Measurements from ENCODE around the gene SLC39A11. TPM values are rescaled to one million over a fixed set of nuclear protein-coding genes. Genes with fewer than 3 reads are reported as not detected.

The SLC39A11 gene
- total RNA-seq, 1 donor from 2014 or later: 5.5 TPM

DNA sequence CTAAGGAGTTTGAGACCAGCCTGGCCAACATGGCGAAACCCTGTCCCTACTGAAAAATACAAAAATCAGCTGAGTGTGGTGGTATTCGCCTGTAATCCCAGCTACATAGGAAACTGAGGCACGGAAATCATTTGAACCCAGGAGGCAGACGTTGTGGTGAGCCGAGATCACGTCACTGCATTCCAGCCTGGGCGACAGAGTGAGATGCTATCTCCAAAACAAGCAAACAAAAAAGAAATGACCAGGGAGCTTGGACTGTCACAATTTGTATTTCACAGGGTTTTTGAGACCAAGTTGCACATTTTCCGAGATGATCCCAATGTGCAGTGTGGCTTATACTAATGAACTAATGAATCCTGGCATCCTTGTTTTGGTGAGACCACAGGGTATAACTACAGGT is 156.5 kb downstream of the SLC39A11 start:
- Histone ChIP-seq H3F3A (ENCODE audit: low read depth) (no peaks in the 10 kb centered on the region), H3K9ac (no peak overlapping the region), H3K79me2 (ENCODE audit: low read depth) (no peaks in the 10 kb centered on the region), H3K27me3 (no peaks in the 10 kb centered on the region), H2AFZ (replicated peaks) (no peak overlapping the region), H3K4me2 (no peak overlapping the region), H3K4me1 (no peaks in the 10 kb centered on the region), H3K36me3 (no peaks in the 10 kb centered on the region), H3K4me3 (no peak overlapping the region), H4K20me1 (ENCODE audit: low read depth) (no peaks in the 10 kb centered on the region), H3K9me3 (ENCODE audit: low read depth) (no peaks in the 10 kb centered on the region), H3K27ac (no peak overlapping the region)
- H3K4me3 Mint-ChIP-seq: no peak overlapping the region
- TF ChIP-seq, protein P1, sequence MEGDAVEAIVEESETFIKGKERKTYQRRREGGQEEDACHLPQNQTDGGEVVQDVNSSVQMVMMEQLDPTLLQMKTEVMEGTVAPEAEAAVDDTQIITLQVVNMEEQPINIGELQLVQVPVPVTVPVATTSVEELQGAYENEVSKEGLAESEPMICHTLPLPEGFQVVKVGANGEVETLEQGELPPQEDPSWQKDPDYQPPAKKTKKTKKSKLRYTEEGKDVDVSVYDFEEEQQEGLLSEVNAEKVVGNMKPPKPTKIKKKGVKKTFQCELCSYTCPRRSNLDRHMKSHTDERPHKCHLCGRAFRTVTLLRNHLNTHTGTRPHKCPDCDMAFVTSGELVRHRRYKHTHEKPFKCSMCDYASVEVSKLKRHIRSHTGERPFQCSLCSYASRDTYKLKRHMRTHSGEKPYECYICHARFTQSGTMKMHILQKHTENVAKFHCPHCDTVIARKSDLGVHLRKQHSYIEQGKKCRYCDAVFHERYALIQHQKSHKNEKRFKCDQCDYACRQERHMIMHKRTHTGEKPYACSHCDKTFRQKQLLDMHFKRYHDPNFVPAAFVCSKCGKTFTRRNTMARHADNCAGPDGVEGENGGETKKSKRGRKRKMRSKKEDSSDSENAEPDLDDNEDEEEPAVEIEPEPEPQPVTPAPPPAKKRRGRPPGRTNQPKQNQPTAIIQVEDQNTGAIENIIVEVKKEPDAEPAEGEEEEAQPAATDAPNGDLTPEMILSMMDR (IDR thresholded peaks at IDR 0.05): no peak
- TF ChIP-seq EZH2 (IDR thresholded peaks at IDR 0.05): no peak
- no peak for TF ChIP-seq EZH2phosphoT487 (IDR thresholded peaks at IDR 0.05)
- peaks cover 16% of the 10 kb centered on the region for H3K4me1 Mint-ChIP-seq
- no peak for DNase-seq (ENCODE audit: low spot score)
- H3K27me3 Mint-ChIP-seq (ENCODE audit: insufficient read depth, low read depth): no peaks in the 10 kb centered on the region
- H3K27ac Mint-ChIP-seq: no peak overlapping the region
- H3K9me3 Mint-ChIP-seq: peaks cover 3% of the 10 kb centered on the region
- H3K36me3 Mint-ChIP-seq: peaks cover 3% of the 10 kb centered on the region

DNA sequence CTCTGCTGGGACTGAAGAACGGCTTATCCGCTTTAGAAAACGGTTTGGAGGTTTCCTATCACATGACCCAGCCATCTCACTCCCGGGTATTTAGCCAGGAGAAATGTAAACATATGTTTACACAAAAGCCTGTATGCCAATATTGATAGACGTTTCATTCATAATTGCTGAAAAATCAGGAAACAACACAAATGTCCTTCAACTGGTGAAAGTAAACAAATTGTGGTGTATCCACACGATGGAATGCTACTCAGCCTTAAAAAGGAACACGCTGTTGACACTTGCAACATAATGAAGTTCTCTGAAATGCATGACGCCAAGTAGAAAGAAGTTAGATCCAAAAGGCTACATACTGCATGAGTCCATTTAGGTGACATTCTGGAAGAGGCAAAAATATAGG is 157.6 kb downstream of the SLC39A11 start:
- DNase-seq (ENCODE audit: low spot score): no peak
- H3F3A ChIP-seq (ENCODE audit: low read depth): peaks cover under 1% of the 10 kb centered on the region
- H3K36me3 ChIP-seq: no peaks in the 10 kb centered on the region
- no peak overlapping the region for H3K27ac ChIP-seq
- Mint-ChIP-seq H3K4me3 (no peak overlapping the region), H3K36me3 (peaks cover 3% of the 10 kb centered on the region), H3K4me1 (peaks cover 26% of the 10 kb centered on the region), H3K27ac (no peak overlapping the region), H3K9me3 (peaks cover 3% of the 10 kb centered on the region), H3K27me3 (ENCODE audit: insufficient read depth, low read depth) (no peaks in the 10 kb centered on the region)
- H3K4me2 ChIP-seq: no peak overlapping the region
- H3K9ac ChIP-seq: no peak overlapping the region
- no peaks in the 10 kb centered on the region for H3K27me3 ChIP-seq
- no peaks in the 10 kb centered on the region for H3K9me3 ChIP-seq (ENCODE audit: low read depth)
- TF ChIP-seq EZH2phosphoT487 (IDR thresholded peaks at IDR 0.05) (no peak), EZH2 (IDR thresholded peaks at IDR 0.05) (no peak)
- TF ChIP-seq, protein P1 (IDR thresholded peaks at IDR 0.05): no peak
- H2AFZ ChIP-seq (replicated peaks): no peak overlapping the region
- no peak overlapping the region for H3K4me3 ChIP-seq
- H3K4me1 ChIP-seq: peaks cover 6% of the 10 kb centered on the region
- H3K79me2 ChIP-seq (ENCODE audit: low read depth): no peaks in the 10 kb centered on the region
- no peaks in the 10 kb centered on the region for H4K20me1 ChIP-seq (ENCODE audit: low read depth)

DNA sequence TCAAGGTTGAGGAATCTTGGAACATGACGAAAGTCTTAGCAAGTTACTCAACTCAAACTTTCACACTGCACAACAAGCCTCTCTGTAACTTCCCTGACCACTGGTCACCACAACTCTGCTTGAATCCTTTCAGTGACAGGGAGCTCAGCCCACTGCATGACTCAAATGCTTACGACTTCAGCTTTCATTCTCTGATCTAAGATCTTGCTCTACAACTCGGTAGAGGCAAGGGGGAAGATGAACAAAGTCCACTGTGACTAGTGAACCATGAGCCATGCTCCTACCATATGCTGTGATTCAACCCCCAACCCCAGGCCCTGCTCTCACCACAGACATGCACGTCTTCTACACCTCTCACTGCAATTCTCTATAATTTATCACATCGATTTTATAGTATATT is 160.9 kb downstream of the SLC39A11 start:
- Histone ChIP-seq H3K9ac (no peak overlapping the region), H4K20me1 (ENCODE audit: low read depth) (no peaks in the 10 kb centered on the region), H3K36me3 (no peaks in the 10 kb centered on the region), H3K9me3 (ENCODE audit: low read depth) (no peaks in the 10 kb centered on the region), H3K4me1 (peaks cover 25% of the 10 kb centered on the region), H3K27ac (no peak overlapping the region), H2AFZ (replicated peaks) (no peak overlapping the region), H3F3A (ENCODE audit: low read depth) (peaks cover 4% of the 10 kb centered on the region), H3K4me3 (no peak overlapping the region), H3K79me2 (ENCODE audit: low read depth) (no peaks in the 10 kb centered on the region), H3K4me2 (no peak overlapping the region), H3K27me3 (no peaks in the 10 kb centered on the region)
- TF ChIP-seq EZH2phosphoT487 (IDR thresholded peaks at IDR 0.05) (no peak), EZH2 (IDR thresholded peaks at IDR 0.05) (no peak)
- TF ChIP-seq, protein P1 (IDR thresholded peaks at IDR 0.05): no peak
- H3K9me3 Mint-ChIP-seq: peaks cover 2% of the 10 kb centered on the region
- peaks cover 40% of the 10 kb centered on the region for H3K4me1 Mint-ChIP-seq
- no peak overlapping the region for H3K4me3 Mint-ChIP-seq
- no peak for DNase-seq (ENCODE audit: low spot score)
- H3K36me3 Mint-ChIP-seq: no peaks in the 10 kb centered on the region
- peaks cover 1% of the 10 kb centered on the region for H3K27me3 Mint-ChIP-seq (ENCODE audit: insufficient read depth, low read depth)
- H3K27ac Mint-ChIP-seq: no peak overlapping the region
